Fibroblast of lung (primary cell): ENCODE measurements around the gene SHISA4.

Experiments used
- EZH2 ChIP-seq: IDR thresholded peaks from 2 replicates; pipeline ENCODE4 v1.5.1; 2012; ENCODE audit warnings: low read length, control low read depth, mild to moderate bottlenecking; ENCODE audit errors: missing control alignments
- TF ChIP-seq, protein P1 (sequence below), 2 donors: IDR thresholded peaks in 1 of 2; conservative IDR thresholded peaks in 1 of 2; 1 replicate in 1 of 2; 2 replicates in 1 of 2; pipeline ENCODE4 v1.5.1; 2011 to 2012; ENCODE audit warnings: low read length in 2 of 2, control low read depth in 1 of 2, inconsistent platforms in 1 of 2, low read depth in 1 of 2, mild to moderate bottlenecking in 1 of 2

DNA sequence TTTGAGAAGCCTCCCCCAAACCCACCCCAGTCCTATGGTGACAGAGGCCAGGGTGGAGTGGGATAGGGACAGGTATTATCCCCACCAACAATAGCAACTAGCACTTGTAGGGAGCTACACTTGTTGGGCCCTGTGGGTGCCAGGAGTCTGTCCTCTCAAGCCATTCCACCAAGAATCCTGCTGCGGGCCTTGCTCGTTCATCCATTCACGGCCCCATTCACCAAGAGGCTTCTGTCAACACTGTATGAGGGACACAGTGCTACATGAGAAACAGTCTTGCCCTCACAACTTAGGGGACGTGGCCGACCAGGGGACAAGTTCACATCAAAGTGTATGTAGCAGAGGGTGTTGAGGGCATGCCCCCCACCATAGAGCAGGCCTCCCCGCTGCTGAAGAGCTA, 18.9 kb downstream of the SHISA4 start:
- TF ChIP-seq, protein P1, sequence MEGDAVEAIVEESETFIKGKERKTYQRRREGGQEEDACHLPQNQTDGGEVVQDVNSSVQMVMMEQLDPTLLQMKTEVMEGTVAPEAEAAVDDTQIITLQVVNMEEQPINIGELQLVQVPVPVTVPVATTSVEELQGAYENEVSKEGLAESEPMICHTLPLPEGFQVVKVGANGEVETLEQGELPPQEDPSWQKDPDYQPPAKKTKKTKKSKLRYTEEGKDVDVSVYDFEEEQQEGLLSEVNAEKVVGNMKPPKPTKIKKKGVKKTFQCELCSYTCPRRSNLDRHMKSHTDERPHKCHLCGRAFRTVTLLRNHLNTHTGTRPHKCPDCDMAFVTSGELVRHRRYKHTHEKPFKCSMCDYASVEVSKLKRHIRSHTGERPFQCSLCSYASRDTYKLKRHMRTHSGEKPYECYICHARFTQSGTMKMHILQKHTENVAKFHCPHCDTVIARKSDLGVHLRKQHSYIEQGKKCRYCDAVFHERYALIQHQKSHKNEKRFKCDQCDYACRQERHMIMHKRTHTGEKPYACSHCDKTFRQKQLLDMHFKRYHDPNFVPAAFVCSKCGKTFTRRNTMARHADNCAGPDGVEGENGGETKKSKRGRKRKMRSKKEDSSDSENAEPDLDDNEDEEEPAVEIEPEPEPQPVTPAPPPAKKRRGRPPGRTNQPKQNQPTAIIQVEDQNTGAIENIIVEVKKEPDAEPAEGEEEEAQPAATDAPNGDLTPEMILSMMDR (conservative IDR thresholded peaks at IDR 0.05 in 1 of 2, IDR thresholded peaks at IDR 0.05 in 1 of 2; ENCODE audit: low read depth in 1 of 2, low read length in 2 of 2) = no peak
- no peak for TF ChIP-seq EZH2
